ENCODE data around the gene CTNNA1. TPM values are rescaled to one million over a fixed set of nuclear protein-coding genes. Genes with fewer than 3 reads are reported as not detected.

Gene CTNNA1
- total and polyA plus RNA-seq, 2 donors (not counting 3 experiments of a cell fraction or from before 2014, with no cell fraction given): 156 to 394 TPM

DNA sequence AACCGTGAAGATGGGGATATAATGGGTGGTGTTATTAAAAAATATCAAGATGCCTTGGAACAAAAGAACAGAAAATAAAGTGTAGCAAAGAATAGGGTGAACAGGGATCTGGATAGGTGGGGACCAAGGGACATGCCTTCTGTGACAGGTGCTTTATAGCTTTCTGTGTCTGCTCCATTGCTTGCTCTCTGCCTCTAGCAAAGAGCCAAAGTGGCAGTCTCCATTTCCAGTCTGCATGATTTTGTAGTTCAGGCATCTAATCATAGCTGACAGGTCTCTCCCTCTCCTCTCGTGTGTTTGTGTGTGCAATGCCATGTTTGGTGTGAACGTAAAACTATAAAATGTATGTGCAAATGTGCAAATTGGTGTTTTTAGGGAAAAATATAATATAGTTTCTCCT is 86.9 kb downstream of the CTNNA1 start:
- dilution Hi-C loops (cut with MboI; ENCODE audit: extremely low pct_ligation_motif_present, low sequenced_read_pairs): no loop called here
- ChIA-PET POLR2A (no interaction called here), CTCF (interaction anchor here (1.7 to 1.8 kb wide), 2 partner anchors 15 to 50 kb away, joined by 6 to 8 read pairs; no protein-coding TSS in a partner anchor)
- Histone ChIP-seq H3K9me3 (replicated peaks; ENCODE audit: control insufficient read depth, insufficient read depth, low read length) (no peaks in the 10 kb centered on the region), H2AFZ (ENCODE audit: low read depth, low read length) (no peak overlapping the region), H3K9ac (replicated peaks; ENCODE audit: extremely low read depth, insufficient read depth, low read length) (no peak overlapping the region), H3K27me3 (ENCODE audit: control insufficient read depth in 2 of 2, insufficient read depth in 2 of 2, low read length in 2 of 2) (no peaks in the 10 kb centered on the region), H4K20me1 (replicated peaks; ENCODE audit: control insufficient read depth, extremely low read depth, insufficient read depth, low read length) (peaks cover 11% of the 10 kb centered on the region), H3K4me2 (ENCODE audit: insufficient read depth, low read length) (no peak overlapping the region), H3K79me2 (ENCODE audit: control insufficient read depth, insufficient read depth, low read length) (peaks cover 83% of the 10 kb centered on the region), H3K27ac (ENCODE audit: insufficient read depth, low read depth, low read length) (no peak overlapping the region), H3K4me1 (ENCODE audit: control insufficient read depth, extremely low read depth, insufficient read depth, low read length) (peaks cover 23% of the 10 kb centered on the region), H3K9me1 (replicated peaks; ENCODE audit: control insufficient read depth, extremely low read depth, insufficient read depth, low read length) (no peaks in the 10 kb centered on the region), H3K4me3 (replicated peaks in 1 of 3; ENCODE audit: insufficient read depth in 1 of 3, low read depth in 1 of 3, low read length in 3 of 3) (no peak overlapping the region), H3K36me3 (ENCODE audit: control insufficient read depth in 2 of 2, extremely low read depth in 1 of 2, insufficient read depth in 2 of 2, low read length in 2 of 2) (no peaks in the 10 kb centered on the region)
- no peak for TF ChIP-seq GATA2 (IDR thresholded peaks at IDR 0.05; ENCODE audit: insufficient read depth, insufficient read length, low read depth, low read length)
- TF ChIP-seq FOS (IDR thresholded peaks at IDR 0.05; ENCODE audit: borderline replicate concordance, insufficient read depth, low read length): no peak
- TF ChIP-seq, protein P1, sequence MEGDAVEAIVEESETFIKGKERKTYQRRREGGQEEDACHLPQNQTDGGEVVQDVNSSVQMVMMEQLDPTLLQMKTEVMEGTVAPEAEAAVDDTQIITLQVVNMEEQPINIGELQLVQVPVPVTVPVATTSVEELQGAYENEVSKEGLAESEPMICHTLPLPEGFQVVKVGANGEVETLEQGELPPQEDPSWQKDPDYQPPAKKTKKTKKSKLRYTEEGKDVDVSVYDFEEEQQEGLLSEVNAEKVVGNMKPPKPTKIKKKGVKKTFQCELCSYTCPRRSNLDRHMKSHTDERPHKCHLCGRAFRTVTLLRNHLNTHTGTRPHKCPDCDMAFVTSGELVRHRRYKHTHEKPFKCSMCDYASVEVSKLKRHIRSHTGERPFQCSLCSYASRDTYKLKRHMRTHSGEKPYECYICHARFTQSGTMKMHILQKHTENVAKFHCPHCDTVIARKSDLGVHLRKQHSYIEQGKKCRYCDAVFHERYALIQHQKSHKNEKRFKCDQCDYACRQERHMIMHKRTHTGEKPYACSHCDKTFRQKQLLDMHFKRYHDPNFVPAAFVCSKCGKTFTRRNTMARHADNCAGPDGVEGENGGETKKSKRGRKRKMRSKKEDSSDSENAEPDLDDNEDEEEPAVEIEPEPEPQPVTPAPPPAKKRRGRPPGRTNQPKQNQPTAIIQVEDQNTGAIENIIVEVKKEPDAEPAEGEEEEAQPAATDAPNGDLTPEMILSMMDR (IDR thresholded peaks at IDR 0.05; ENCODE audit: extremely low read depth in 1 of 2, insufficient read depth in 1 of 2, low read depth in 1 of 2, low read length in 2 of 2): no peak
- no peak for TF ChIP-seq POLR2AphosphoS5 (IDR thresholded peaks at IDR 0.05; ENCODE audit: insufficient read depth, low read depth, low read length)
- TF ChIP-seq EZH2 (IDR thresholded peaks at IDR 0.05; ENCODE audit: borderline replicate concordance, low read depth, low read length, severe bottlenecking): no peak
- BruUV-seq (replicated peaks): no TSS peak
- intact Hi-C loops (cut with micrococcal nuclease): loop anchor here (5.0 kb wide), 1 partner anchor 62 kb away; no protein-coding TSS in a partner anchor
- DNase-seq (ENCODE audit: low read depth, low spot score) (no peak), FAIRE-seq (no peak)

DNA sequence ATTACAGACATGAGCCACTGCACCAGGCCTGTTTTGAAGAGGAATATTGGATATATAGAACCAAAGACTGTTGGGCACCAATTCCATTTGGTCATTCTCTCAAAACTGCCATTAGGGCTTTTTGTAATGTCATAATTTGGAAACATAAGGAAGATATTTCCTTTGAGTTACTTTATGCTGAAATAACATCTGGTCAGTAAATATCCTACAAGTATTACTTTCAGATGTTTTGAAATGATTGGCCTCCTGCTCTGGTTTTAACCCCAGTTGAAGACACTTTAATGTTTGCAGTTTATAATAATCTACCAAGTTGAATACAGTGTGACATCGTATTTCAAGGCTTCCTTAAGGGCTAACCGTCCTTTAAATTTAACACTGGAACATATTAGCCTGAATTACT is 88.3 kb downstream of the CTNNA1 start:
- CTCF ChIA-PET: no interaction called here

More for the DNA sequence above, 88.3 kb downstream of the CTNNA1 start:
- Histone ChIP-seq H2AFZ (ENCODE audit: low read depth, low read length) (no peak overlapping the region), H4K20me1 (replicated peaks; ENCODE audit: control insufficient read depth, extremely low read depth, insufficient read depth, low read length) (peaks cover 15% of the 10 kb centered on the region), H3K9me1 (replicated peaks; ENCODE audit: control insufficient read depth, extremely low read depth, insufficient read depth, low read length) (no peaks in the 10 kb centered on the region), H3K36me3 (ENCODE audit: control insufficient read depth in 2 of 2, extremely low read depth in 1 of 2, insufficient read depth in 2 of 2, low read length in 2 of 2) (no peaks in the 10 kb centered on the region), H3K9ac (replicated peaks; ENCODE audit: extremely low read depth, insufficient read depth, low read length) (no peak overlapping the region), H3K79me2 (ENCODE audit: control insufficient read depth, insufficient read depth, low read length) (peaks cover 84% of the 10 kb centered on the region), H3K9me3 (replicated peaks; ENCODE audit: control insufficient read depth, insufficient read depth, low read length) (no peaks in the 10 kb centered on the region), H3K27me3 (ENCODE audit: control insufficient read depth in 2 of 2, insufficient read depth in 2 of 2, low read length in 2 of 2) (no peaks in the 10 kb centered on the region), H3K4me3 (replicated peaks in 1 of 3; ENCODE audit: insufficient read depth in 1 of 3, low read depth in 1 of 3, low read length in 3 of 3) (no peak overlapping the region), H3K4me2 (ENCODE audit: insufficient read depth, low read length) (no peak overlapping the region), H3K4me1 (ENCODE audit: control insufficient read depth, extremely low read depth, insufficient read depth, low read length) (peaks cover 29% of the 10 kb centered on the region), H3K27ac (ENCODE audit: insufficient read depth, low read depth, low read length) (no peak overlapping the region)
- intact Hi-C loops (cut with micrococcal nuclease): loop anchor here (5.0 kb wide), 1 partner anchor 61 kb away; no protein-coding TSS in a partner anchor
- POLR2A ChIA-PET: no interaction called here
- TF ChIP-seq FOS (IDR thresholded peaks at IDR 0.05; ENCODE audit: borderline replicate concordance, insufficient read depth, low read length) (no peak), POLR2AphosphoS5 (IDR thresholded peaks at IDR 0.05; ENCODE audit: insufficient read depth, low read depth, low read length) (no peak), POLR2A (IDR thresholded peaks at IDR 0.05; ENCODE audit: low read depth, low read length) (no peak), GATA2 (IDR thresholded peaks at IDR 0.05; ENCODE audit: insufficient read depth, insufficient read length, low read depth, low read length) (no peak), EZH2 (IDR thresholded peaks at IDR 0.05; ENCODE audit: borderline replicate concordance, low read depth, low read length, severe bottlenecking) (no peak), MYC (IDR thresholded peaks at IDR 0.05; ENCODE audit: low read depth, low read length) (no peak), JUN (IDR thresholded peaks at IDR 0.05; ENCODE audit: borderline replicate concordance, insufficient read depth, insufficient read length, low read depth) (no peak)
- TF ChIP-seq, protein P2, sequence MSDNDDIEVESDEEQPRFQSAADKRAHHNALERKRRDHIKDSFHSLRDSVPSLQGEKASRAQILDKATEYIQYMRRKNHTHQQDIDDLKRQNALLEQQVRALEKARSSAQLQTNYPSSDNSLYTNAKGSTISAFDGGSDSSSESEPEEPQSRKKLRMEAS (IDR thresholded peaks at IDR 0.05; ENCODE audit: insufficient read depth, insufficient read length): no peak
- TF ChIP-seq, protein P1 (IDR thresholded peaks at IDR 0.05; ENCODE audit: extremely low read depth in 1 of 2, insufficient read depth in 1 of 2, low read depth in 1 of 2, low read length in 2 of 2): no peak
- FAIRE-seq (no peak), DNase-seq (ENCODE audit: low read depth, low spot score) (no peak)
- dilution Hi-C loops (cut with MboI; ENCODE audit: extremely low pct_ligation_motif_present, low sequenced_read_pairs): no loop called here
- BruUV-seq (replicated peaks): no TSS peak

Measured in endothelial cell of umbilical vein (primary cell).